ENCODE results near the gene ZNF384. TPM values are rescaled to one million over a fixed set of nuclear protein-coding genes. Genes with fewer than 3 reads are reported as not detected.
A peak's percentile ranks its signal among the peaks of the same experiment; 100 is the strongest.

The ZNF384 gene
- total RNA-seq, 1 experiment from 2014 or later = 88.0 TPM

- peaks cover 0 to 15% (median 5%) of the 10 kb centered on the region in 3 experiments for H3K36me3 Mint-ChIP-seq (ENCODE audit: insufficient read depth in 1 of 3, low read depth in 3 of 3)
- H3K23me2 ChIP-seq (ENCODE audit: insufficient read length, low read depth, low read length, poor library complexity, severe bottlenecking) = peaks cover 17% of the 10 kb centered on the region
- WGBS (ENCODE audit: extremely low coverage, insufficient read length, low lambda C conversion rate) = no CpG with 5 or more reads among the region's 13 CpGs
- H3K79me1 ChIP-seq (ENCODE audit: insufficient read depth, low read depth, low read length, poor library complexity, severe bottlenecking) = no peaks in the 10 kb centered on the region
- no peak overlapping the region for H3T11ph ChIP-seq (ENCODE audit: low read length)
- H3K4me1 Mint-ChIP-seq = peaks cover 23 to 27% of the 10 kb centered on the region in 2 experiments
- no peak overlapping the region for H4K8ac ChIP-seq (replicated peaks; ENCODE audit: insufficient read length, low read depth, low read length)
- H4K91ac ChIP-seq (ENCODE audit: insufficient read length, low read depth, low read length) = no peak overlapping the region
- no peak overlapping the region for H2BK20ac ChIP-seq (ENCODE audit: low read depth, low read length, poor library complexity, severe bottlenecking)
- H3K9me3 Mint-ChIP-seq = peaks cover 0 to 2% of the 10 kb centered on the region in 2 experiments; a peak in 2 of 5 replicates
- no peak overlapping the region for H3K18ac ChIP-seq (ENCODE audit: insufficient read length, low read depth, low read length)
- peaks cover 3% of the 10 kb centered on the region; the same call in 1 of the 2 replicates for H3K27me3 ChIP-seq (ENCODE audit: insufficient read depth, low read length)
- H3K9ac ChIP-seq (ENCODE audit: extremely low read depth, insufficient read length, low read length) = no peak overlapping the region
- no peak overlapping the region for H3K23ac ChIP-seq (ENCODE audit: insufficient read length, low read depth, low read length)
- no peak overlapping the region for H3K27ac Mint-ChIP-seq
- H2AFZ ChIP-seq (ENCODE audit: low read length) = no peak overlapping the region
- no peak overlapping the region for H2BK5ac ChIP-seq (ENCODE audit: insufficient read length, low read length)
- H4K20me1 ChIP-seq (ENCODE audit: control insufficient read depth, insufficient read depth, insufficient read length) = no peaks in the 10 kb centered on the region
- H3K27me3 Mint-ChIP-seq (ENCODE audit: low read depth) = peaks cover 69% of the 10 kb centered on the region
- no peak overlapping the region for H2AK5ac ChIP-seq (ENCODE audit: insufficient read length, low read length)
- no peak overlapping the region for H3K4ac ChIP-seq (ENCODE audit: low read depth, low read length)
- peak overlapping the region; percentile 75 to 91 for H3K4me3 Mint-ChIP-seq
- peak; percentile 49 for DNase-seq
- no peak overlapping the region for H2BK120ac ChIP-seq (ENCODE audit: low read depth, low read length, poor library complexity, severe bottlenecking)
- no peak overlapping the region for H2BK15ac ChIP-seq (ENCODE audit: low read depth, low read length)
- H3K56ac ChIP-seq (ENCODE audit: insufficient read length, low read depth, low read length) = no peak overlapping the region
- no peaks in the 10 kb centered on the region for H3K79me2 ChIP-seq (ENCODE audit: insufficient read depth, low read length)
- peaks cover 4% of the 10 kb centered on the region for H3K4me1 ChIP-seq (ENCODE audit: insufficient read depth, low read length)
- no peaks in the 10 kb centered on the region for H3K9me3 ChIP-seq (ENCODE audit: control insufficient read depth, low read depth, low read length)
- no peak for TF ChIP-seq CTCF (conservative IDR thresholded peaks at IDR 0.05)
- peak overlapping the region; percentile 79 for H3K4me2 ChIP-seq (ENCODE audit: insufficient read depth, insufficient read length, low read length)
- no peak overlapping the region for H3K27ac ChIP-seq (ENCODE audit: insufficient read length, low read depth, low read length)
- H4K5ac ChIP-seq (ENCODE audit: insufficient read length, low read depth, low read length) = no peak overlapping the region
- no peak overlapping the region for H2BK12ac ChIP-seq (ENCODE audit: insufficient read length, low read depth, low read length)
- no peak overlapping the region for H3K14ac ChIP-seq (ENCODE audit: insufficient read depth, low read length)
Measured at GRCh38 chr12:6701078-6701768, 12.0 kb upstream of the ZNF384 start.

Data from H9 (cell line).